Measurements from ENCODE around the gene MYH14. TPM values are rescaled to one million over a fixed set of nuclear protein-coding genes. Genes with fewer than 3 reads are reported as not detected.
"Not testable (repeated sequence)": the region's sequence is repeated elsewhere in the genome, so short reads cannot be mapped to it uniquely, and the experiment has no call there.

MYH14 gene
- total RNA-seq, 1 donor from 2014 or later, result 113 TPM

DNA sequence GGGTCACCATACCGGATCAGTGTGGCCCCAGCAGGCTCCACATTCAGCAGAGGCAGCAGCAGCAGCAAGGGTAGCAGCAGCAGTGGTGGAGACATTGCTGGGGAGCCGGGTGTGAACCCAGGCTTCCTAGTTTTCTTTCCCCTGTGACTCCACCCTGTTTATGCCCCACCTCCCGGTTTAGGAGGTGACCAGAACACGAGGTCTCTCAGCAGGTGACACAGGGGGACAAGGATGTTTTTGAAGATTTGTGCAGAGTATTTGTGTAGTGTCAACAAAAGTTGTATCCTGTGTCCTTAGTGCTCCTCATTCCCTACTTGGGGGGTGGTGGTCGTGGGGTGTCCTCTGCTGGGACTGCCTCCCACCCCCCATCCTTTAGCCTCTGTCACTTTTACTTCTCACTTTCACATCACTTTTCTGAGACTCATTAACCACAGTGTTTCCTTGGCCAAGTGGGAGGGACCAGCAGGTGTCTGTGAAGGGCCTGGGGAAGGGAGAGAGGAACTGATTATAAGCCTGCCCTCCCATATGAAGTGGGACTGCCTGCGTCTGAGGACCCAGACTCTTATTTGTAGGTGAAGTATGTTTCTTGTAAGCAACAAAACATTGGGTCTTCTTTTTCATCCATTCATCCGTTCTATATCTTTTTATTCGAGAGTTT lies 141.4 kb downstream of the MYH14 start:
- ATAC-seq, result peak; percentile 41 to 46
- peak; percentile 33 for DNase-seq
- H3K9me3 ChIP-seq, result no peaks in the 10 kb centered on the region
- peaks cover 4% of the 10 kb centered on the region for H3K4me1 ChIP-seq
- H3K27me3 ChIP-seq (ENCODE audit: low read depth), result no peaks in the 10 kb centered on the region
- H3K4me3 ChIP-seq, result peak overlapping the region; percentile 26
- intact Hi-C loops (cut with DNase I), result no loop called here
- no peaks in the 10 kb centered on the region for H3K36me3 ChIP-seq
- TF ChIP-seq CTCF (IDR thresholded peaks at IDR 0.05), result no peak
- no peak overlapping the region for H3K27ac ChIP-seq

DNA sequence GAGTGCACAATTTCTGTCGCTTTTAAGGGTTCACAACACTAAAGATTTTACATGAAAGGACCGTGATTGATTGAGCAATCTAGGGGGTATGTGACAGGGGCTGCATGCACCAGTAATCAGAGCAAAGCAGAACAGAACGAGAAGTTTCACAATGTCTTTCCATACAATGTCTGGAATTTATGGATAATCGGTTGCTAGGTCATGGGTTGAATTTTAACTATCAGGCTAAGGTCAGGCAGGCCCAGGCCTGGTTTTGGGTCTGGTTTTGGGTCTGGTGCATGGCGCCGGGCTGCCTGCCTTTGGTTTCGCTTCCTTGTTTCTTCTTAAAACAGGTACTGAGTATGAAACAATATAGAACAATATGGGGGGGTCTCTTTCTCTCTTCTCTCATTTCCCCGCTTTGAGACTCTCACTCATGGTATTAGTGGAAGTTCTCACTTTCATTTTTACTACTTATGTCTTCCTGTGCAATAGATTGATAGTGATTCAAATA lies 143.7 kb downstream of the MYH14 start:
- H3K4me3 ChIP-seq; H3K27me3 ChIP-seq (ENCODE audit: low read depth); intact Hi-C loops (cut with DNase I); H3K4me1 ChIP-seq; ATAC-seq; H3K9me3 ChIP-seq; H3K27ac ChIP-seq; H3K36me3 ChIP-seq: not testable (repeated sequence)
- DNase-seq, result peak; percentile 49

DNA sequence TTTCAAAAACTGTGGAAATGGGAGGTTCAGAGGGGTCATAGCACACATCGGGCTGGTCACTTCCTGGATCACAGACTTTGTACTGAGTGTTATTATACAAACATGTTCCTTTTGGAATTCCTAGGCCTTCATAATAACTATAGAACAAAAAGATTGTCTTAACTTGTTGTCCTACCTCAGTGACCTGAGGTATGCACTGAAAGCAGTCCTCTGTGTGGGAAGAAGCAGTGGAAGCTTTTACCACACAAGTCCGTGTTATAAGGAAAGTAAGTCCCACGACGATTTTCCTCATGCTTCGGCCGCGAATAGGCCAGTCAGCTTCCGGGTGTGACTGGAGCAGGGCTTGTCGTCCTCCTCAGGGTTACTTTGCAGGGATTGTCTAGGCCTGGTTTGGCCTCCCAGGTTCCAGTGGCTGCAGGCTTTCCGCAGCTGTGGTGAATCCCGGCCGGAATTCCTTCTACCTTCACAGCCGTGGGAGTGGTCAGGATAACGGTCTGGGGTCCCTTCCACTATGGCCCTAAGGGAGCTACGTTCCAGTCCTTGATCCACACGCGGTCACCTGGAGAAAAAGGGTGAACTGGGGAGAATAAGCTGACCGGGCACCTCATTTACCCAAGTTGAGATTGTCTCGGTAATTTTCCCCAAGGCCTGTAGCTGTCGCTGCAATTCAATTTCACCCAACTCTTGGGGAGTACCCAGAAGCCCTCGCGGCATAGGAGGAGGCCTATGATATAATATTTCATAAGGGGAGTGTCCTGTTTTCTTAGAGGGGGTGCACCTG lies 146.0 kb downstream of the MYH14 start:
- H3K27me3 ChIP-seq (ENCODE audit: low read depth), result no peaks in the 10 kb centered on the region
- intact Hi-C loops (cut with DNase I), result no loop called here
- no peak overlapping the region for H3K27ac ChIP-seq
- TF ChIP-seq CTCF (IDR thresholded peaks at IDR 0.05), result no peak
- H3K36me3 ChIP-seq, result no peaks in the 10 kb centered on the region
- H3K4me3 ChIP-seq, result no peak overlapping the region
- DNase-seq (peak; percentile 18), ATAC-seq (no peak)
- H3K9me3 ChIP-seq, result no peaks in the 10 kb centered on the region
- H3K4me1 ChIP-seq, result no peaks in the 10 kb centered on the region

GRCh38 chr19:50352242-50352641 lies 148.8 kb downstream of the MYH14 start:
- Histone ChIP-seq H3K36me3 (no peaks in the 10 kb centered on the region), H3K27ac (no peak overlapping the region), H3K4me1 (peaks cover 1% of the 10 kb centered on the region), H3K9me3 (no peaks in the 10 kb centered on the region), H3K27me3 (ENCODE audit: low read depth) (no peaks in the 10 kb centered on the region), H3K4me3 (no peak overlapping the region)
- ATAC-seq, result no peak
- intact Hi-C loops (cut with DNase I), result no loop called here
- DNase-seq, result no peak
- TF ChIP-seq CTCF (IDR thresholded peaks at IDR 0.05), result no peak

DNA sequence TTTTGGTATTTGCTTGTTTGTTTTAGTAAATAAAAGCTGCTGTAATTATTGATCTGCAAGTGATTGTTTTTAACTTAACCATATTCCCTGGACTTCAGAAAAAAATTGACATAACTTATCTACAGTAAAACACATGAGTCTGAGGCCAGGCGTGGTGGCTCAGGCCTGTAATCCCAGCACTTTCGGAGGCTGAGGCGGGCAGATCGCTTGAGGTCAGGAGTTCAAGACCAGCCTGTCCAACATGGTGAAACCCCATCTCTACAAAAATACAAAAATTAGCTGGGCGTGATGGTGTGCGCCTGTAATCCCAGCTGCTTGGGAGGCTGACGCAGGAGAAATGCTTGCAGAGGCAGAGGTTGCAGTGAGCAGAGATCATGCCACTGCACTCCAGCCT lies 150.1 kb downstream of the MYH14 start:
- H3K27ac ChIP-seq; H3K27me3 ChIP-seq (ENCODE audit: low read depth); intact Hi-C loops (cut with DNase I); ATAC-seq; H3K9me3 ChIP-seq; H3K4me3 ChIP-seq; H3K36me3 ChIP-seq: not testable (repeated sequence)
- peak; percentile 28 for DNase-seq
- peaks cover 14% of the 10 kb centered on the region for H3K4me1 ChIP-seq

DNA sequence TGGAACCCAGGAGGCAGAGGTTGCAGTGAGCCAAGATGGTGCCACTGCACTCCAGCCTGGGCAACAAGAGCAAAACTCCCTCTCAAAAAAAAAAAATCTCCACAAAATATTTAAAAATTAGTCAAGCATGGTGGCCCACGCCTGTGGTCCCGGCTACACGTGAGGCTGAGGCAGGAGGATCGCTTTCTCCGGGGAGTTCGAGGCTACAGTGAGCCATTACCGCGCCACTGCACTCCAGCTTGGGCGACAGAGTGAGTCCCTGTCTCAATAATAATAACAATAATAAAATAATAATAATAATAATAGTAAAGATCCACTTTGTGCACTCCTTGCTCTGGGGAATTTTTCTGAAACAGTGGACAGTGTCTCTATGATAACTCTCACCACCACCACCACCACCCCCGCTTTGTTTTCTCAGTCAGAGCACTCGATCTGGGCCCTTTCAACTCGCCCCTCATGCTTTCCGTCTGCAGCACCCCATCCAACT lies 153.3 kb downstream of the MYH14 start:
- Histone ChIP-seq H3K4me1 (peaks cover 27% of the 10 kb centered on the region), H3K4me3 (peak overlapping the region; percentile 55), H3K9me3 (no peaks in the 10 kb centered on the region), H3K27me3 (ENCODE audit: low read depth) (no peaks in the 10 kb centered on the region), H3K27ac (peak overlapping the region; percentile 88), H3K36me3 (peaks cover 4% of the 10 kb centered on the region)
- ATAC-seq, result no peak
- TF ChIP-seq CTCF (IDR thresholded peaks at IDR 0.05), result no peak
- DNase-seq, result peak; percentile 44
- intact Hi-C loops (cut with DNase I), result no loop called here

Data from lower lobe of right lung (tissue), 2 donors.